SK-N-MC (cell line): ENCODE results near the gene R3HDM2.

Experiments
- EZH2 ChIP-seq: fragments of 200-600 bp; sonication (generic); IDR thresholded peaks from one replicate; pipeline ENCODE4 v1.6.1; 2017; ENCODE audit warnings: antibody characterized with exemption
- FOXP2 ChIP-seq: optimal IDR thresholded peaks from 2 replicates; pipeline ENCODE3; 2011; ENCODE audit warnings: mild to moderate bottlenecking, moderate library complexity; ENCODE audit not compliant: insufficient read depth; ENCODE audit errors: extremely low read length, control extremely low read depth
- POLR2AphosphoS5 ChIP-seq: IDR thresholded peaks from 2 replicates; pipeline ENCODE4 v1.6.1; 2012; ENCODE audit warnings: mild to moderate bottlenecking, low read depth, low read length, borderline replicate concordance

- TF ChIP-seq POLR2AphosphoS5 (no peak), EZH2 (no peak), FOXP2 (no peak)
These were observed 188.5 kb downstream of the R3HDM2 start for GRCh38 chr12:57242329-57242690.
